Mesenchymal stem cell (in vitro differentiated cells and primary cell): ENCODE data around the gene ANKS6.
A peak's percentile ranks its signal among the peaks of the same experiment; 100 is the strongest.

Source experiments
- DNase-seq: peaks from one replicate; pipeline ENCODE4 v3.0.0-alpha.2; 2013
- H2AFZ ChIP-seq: one replicate; pipeline ENCODE4 v1.6.1; 2013; ENCODE audit warnings: low read depth, mild to moderate bottlenecking, control low read depth, inconsistent platforms, low read length, moderate library complexity
- H2AK5ac ChIP-seq: 2 replicates; pipeline ENCODE4 v1.6.1; 2013; ENCODE audit warnings: low read length, moderate library complexity, mild to moderate bottlenecking, inconsistent platforms; ENCODE audit not compliant: severe bottlenecking
- H2BK120ac ChIP-seq: one replicate; pipeline ENCODE4 v1.6.1; 2013; ENCODE audit warnings: low read depth, mild to moderate bottlenecking, inconsistent platforms, low read length, moderate library complexity
- H2BK12ac ChIP-seq, 2 experiments: one replicate each; pipeline ENCODE4 v1.6.1; 2013; ENCODE audit warnings: inconsistent platforms in 2 of 2, low read length in 2 of 2, mild to moderate bottlenecking in 2 of 2, moderate library complexity in 2 of 2, control low read depth in 1 of 2
- H2BK15ac ChIP-seq: one replicate; pipeline ENCODE4 v1.6.1; 2013; ENCODE audit warnings: mild to moderate bottlenecking, low read depth, inconsistent platforms; ENCODE audit not compliant: poor library complexity, severe bottlenecking
- H2BK5ac ChIP-seq: 2 replicates; pipeline ENCODE4 v1.6.1; 2013; ENCODE audit warnings: low read depth, mild to moderate bottlenecking, low read length, control low read depth, inconsistent platforms; ENCODE audit not compliant: poor library complexity, severe bottlenecking
- H3K14ac ChIP-seq, 2 experiments: one replicate each; pipeline ENCODE4 v1.6.1; 2013; ENCODE audit warnings: inconsistent platforms in 2 of 2, low read length in 2 of 2, control low read depth in 1 of 2, mild to moderate bottlenecking in 1 of 2, moderate library complexity in 1 of 2
- H3K18ac ChIP-seq, 2 experiments: one replicate each; pipeline ENCODE4 v1.6.1; 2013; ENCODE audit warnings: inconsistent platforms in 2 of 2, low read length in 2 of 2, control low read depth in 1 of 2, low read depth in 1 of 2, mild to moderate bottlenecking in 1 of 2
- H3K23ac ChIP-seq, 2 experiments: one replicate each; pipeline ENCODE4 v1.6.1; 2013; ENCODE audit warnings: inconsistent platforms in 2 of 2, low read length in 2 of 2, mild to moderate bottlenecking in 2 of 2, moderate library complexity in 2 of 2, control low read depth in 1 of 2
- H3K27ac ChIP-seq: 2 replicates; pipeline ENCODE4 v1.5.1; 2013; ENCODE audit warnings: mild to moderate bottlenecking, moderate library complexity, low read length, control low read depth, inconsistent platforms; ENCODE audit not compliant: poor library complexity, severe bottlenecking
- H3K27me3 ChIP-seq, 2 experiments: 2 replicates each; pipeline versions ENCODE4 v1.6.1 to v1.7.0; 2013; ENCODE audit warnings: low read length in 2 of 2, mild to moderate bottlenecking in 2 of 2, moderate library complexity in 2 of 2, control low read depth in 1 of 2, inconsistent platforms in 1 of 2; ENCODE audit not compliant: control insufficient read depth in 1 of 2, insufficient read depth in 1 of 2
- H3K36me3 ChIP-seq, 2 experiments: 2 replicates each; pipeline versions ENCODE4 v1.6.1 to v1.7.0; 2013; ENCODE audit warnings: low read length in 2 of 2, control low read depth in 1 of 2, inconsistent platforms in 1 of 2, low read depth in 1 of 2, mild to moderate bottlenecking in 1 of 2; ENCODE audit not compliant: insufficient read depth in 2 of 2, control insufficient read depth in 1 of 2
- H3K4ac ChIP-seq, 2 experiments: one replicate each; pipeline ENCODE4 v1.6.1; 2013; ENCODE audit warnings: inconsistent platforms in 2 of 2, low read length in 2 of 2, mild to moderate bottlenecking in 2 of 2, moderate library complexity in 2 of 2, control low read depth in 1 of 2, low read depth in 1 of 2
- H3K4me1 ChIP-seq: 2 replicates; pipeline ENCODE4 v1.6.1; 2013; ENCODE audit warnings: low read depth, low read length, control low read depth; ENCODE audit not compliant: control insufficient read depth, insufficient read depth
- H3K4me2 ChIP-seq: 2 replicates; pipeline ENCODE4 v1.6.1; 2013; ENCODE audit warnings: low read length, mild to moderate bottlenecking, inconsistent platforms; ENCODE audit not compliant: poor library complexity, severe bottlenecking
- H3K4me3 ChIP-seq, 2 experiments: 2 replicates each; pipeline versions ENCODE4 v1.5.1 to v1.7.0; 2013; ENCODE audit warnings: low read length in 2 of 2, mild to moderate bottlenecking in 2 of 2, control low read depth in 1 of 2, low read depth in 1 of 2; ENCODE audit not compliant: insufficient read depth in 1 of 2
- H3K79me1 ChIP-seq: replicated peaks from 2 replicates; pipeline ENCODE4 v1.6.1; 2013; ENCODE audit warnings: mild to moderate bottlenecking, control low read depth, low read length, inconsistent platforms; ENCODE audit not compliant: poor library complexity, severe bottlenecking
- H3K9ac ChIP-seq: 2 replicates; pipeline ENCODE4 v1.7.0; 2013; ENCODE audit warnings: mild to moderate bottlenecking, low read length, moderate library complexity
- H3K9me3 ChIP-seq: 2 replicates; pipeline ENCODE4 v1.7.0; 2013; ENCODE audit warnings: mild to moderate bottlenecking, low read length; ENCODE audit not compliant: control insufficient read depth
- H4K8ac ChIP-seq: one replicate; pipeline ENCODE4 v1.6.1; 2013; ENCODE audit warnings: inconsistent platforms, mild to moderate bottlenecking, low read length, moderate library complexity
- H4K91ac ChIP-seq: one replicate; pipeline ENCODE4 v1.6.1; 2013; ENCODE audit warnings: mild to moderate bottlenecking, low read length, inconsistent platforms
- WGBS: methylation state at CpG from one replicate; pipeline ENCODE4 v1.1.7; 2013; ENCODE audit warnings: mixed read lengths; 5-methylcytosine and 5-hydroxymethylcytosine counted together

Gene ANKS6

GRCh38 chr9:98709968-98710965 lies 86.1 kb downstream of the ANKS6 start:
- H3K18ac ChIP-seq = no peak overlapping the region
- H3K27me3 ChIP-seq = peaks cover 81 to 85% of the 10 kb centered on the region in 2 experiments
- H2AFZ ChIP-seq = no peak overlapping the region
- peak; percentile 45 for DNase-seq
- H3K23ac ChIP-seq = no peak overlapping the region
- peaks cover 25% of the 10 kb centered on the region for H3K4me1 ChIP-seq
- no peak overlapping the region for H2BK12ac ChIP-seq
- 79% methylated on average over 12 of the region's 14 CpGs for WGBS
- no peaks in the 10 kb centered on the region for H3K79me1 ChIP-seq
- no peak overlapping the region for H2BK120ac ChIP-seq
- H2AK5ac ChIP-seq = no peak overlapping the region
- H4K8ac ChIP-seq = no peak overlapping the region
- no peak overlapping the region for H3K4me2 ChIP-seq
- no peak overlapping the region for H3K27ac ChIP-seq
- H2BK5ac ChIP-seq = no peak overlapping the region
- H2BK15ac ChIP-seq = no peak overlapping the region
- H3K9ac ChIP-seq = no peak overlapping the region
- no peak overlapping the region for H3K4me3 ChIP-seq
- H3K4ac ChIP-seq = no peak overlapping the region
- no peak overlapping the region for H4K91ac ChIP-seq
- H3K36me3 ChIP-seq = no peaks in the 10 kb centered on the region
- no peak overlapping the region for H3K14ac ChIP-seq
- H3K9me3 ChIP-seq = no peaks in the 10 kb centered on the region

- H2AK5ac ChIP-seq = no peak within 1 kb of the TSS
- H2BK12ac ChIP-seq = no peak within 1 kb of the TSS
- H2BK5ac ChIP-seq = no peak within 1 kb of the TSS
- no peak within 1 kb of the TSS for H4K91ac ChIP-seq
- H2BK15ac ChIP-seq = no peak within 1 kb of the TSS
- DNase-seq = no peak
- no peak within 1 kb of the TSS for H2BK120ac ChIP-seq
- H4K8ac ChIP-seq = no peak within 1 kb of the TSS
- peaks cover 78 to 85% of the 10 kb centered on the region in 2 experiments for H3K27me3 ChIP-seq
- no peaks in the 10 kb centered on the region for H3K9me3 ChIP-seq
- H3K4ac ChIP-seq = no peak within 1 kb of the TSS
- peak within 1 kb of the TSS; percentile 89 for H3K4me2 ChIP-seq
- H3K36me3 ChIP-seq = no peaks in the 10 kb centered on the region
- H3K14ac ChIP-seq = no peak within 1 kb of the TSS
- no peak within 1 kb of the TSS for H3K27ac ChIP-seq
- no peak within 1 kb of the TSS for H3K23ac ChIP-seq
- no peak within 1 kb of the TSS for H2AFZ ChIP-seq
- no peaks in the 10 kb centered on the region for H3K79me1 ChIP-seq
- no peak within 1 kb of the TSS for H3K9ac ChIP-seq
- H3K4me3 ChIP-seq = peak within 1 kb of the TSS in 1 of 2 experiments; percentile 22
- no peak within 1 kb of the TSS for H3K18ac ChIP-seq
- 5% methylated on average over 92 of the region's 111 CpGs for WGBS
- H3K4me1 ChIP-seq = peaks cover 25% of the 10 kb centered on the region
Observed at GRCh38 chr9:98708933-98709911, 87.1 kb downstream of the ANKS6 start, which contains the start of gene GABBR2. TSS of gene GABBR2 (minus strand) at chr9:98708935. CDS start at chr9:98708737, 198 bp downstream.

DNA sequence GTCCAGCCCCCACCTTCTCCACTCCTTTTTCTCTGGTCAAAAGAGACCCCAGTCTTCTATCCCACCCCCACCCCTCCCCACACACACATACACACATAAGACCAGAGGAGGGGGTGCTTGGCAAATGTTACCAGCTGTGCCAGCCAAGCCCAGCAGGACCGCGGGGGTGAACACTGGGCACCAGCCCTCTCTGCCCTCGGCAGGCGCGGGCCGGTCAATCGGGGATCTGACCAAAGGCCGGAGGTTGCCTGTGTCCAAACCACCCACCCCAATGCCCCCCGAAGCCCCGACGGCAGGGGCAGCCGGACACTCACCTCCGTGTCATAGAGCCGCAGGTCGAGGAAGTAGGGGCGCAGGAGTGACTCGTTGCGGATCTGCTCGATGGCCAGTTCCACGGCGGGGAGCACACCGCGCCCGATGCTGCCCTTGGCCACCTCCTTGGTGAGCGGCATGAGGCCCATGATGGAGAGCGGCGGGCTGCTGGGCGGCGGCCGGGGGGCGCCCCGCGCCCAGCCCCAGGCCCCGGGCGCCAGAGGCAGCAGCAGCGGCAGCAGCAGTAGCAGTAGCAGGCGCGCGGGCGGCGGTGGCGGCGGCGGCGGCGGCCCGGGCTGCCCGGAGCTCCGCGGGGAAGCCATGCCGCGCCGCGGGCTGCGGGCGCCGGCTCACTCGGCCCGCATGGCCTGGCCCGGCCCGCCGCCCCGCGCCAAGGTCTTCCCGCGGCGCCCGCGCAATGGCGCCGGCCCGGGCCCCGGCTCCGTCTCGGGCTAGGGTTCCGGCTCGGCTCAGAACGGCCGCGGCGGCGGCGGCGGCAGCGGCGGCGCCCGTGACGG lies 88.0 kb downstream of the ANKS6 start:
- Histone ChIP-seq H3K4me1 (peaks cover 25% of the 10 kb centered on the region), H3K27ac (no peak overlapping the region), H3K4ac (no peak overlapping the region), H3K27me3 (peaks cover 78 to 83% of the 10 kb centered on the region in 2 experiments), H3K4me3 (peak overlapping the region in 1 of 2 experiments; percentile 22), H3K14ac (no peak overlapping the region), H2AFZ (no peak overlapping the region), H3K36me3 (no peaks in the 10 kb centered on the region), H2BK15ac (no peak overlapping the region), H3K9ac (no peak overlapping the region), H2BK12ac (no peak overlapping the region), H3K23ac (no peak overlapping the region), H4K91ac (no peak overlapping the region), H3K79me1 (no peaks in the 10 kb centered on the region), H4K8ac (no peak overlapping the region), H2BK5ac (no peak overlapping the region), H2BK120ac (no peak overlapping the region), H3K4me2 (peak overlapping the region; percentile 89), H3K18ac (no peak overlapping the region), H3K9me3 (no peaks in the 10 kb centered on the region), H2AK5ac (no peak overlapping the region)
- DNase-seq = no peak
- 18% methylated on average over 40 of the region's 89 CpGs for whole genome bisulfite sequencing
